ENCODE measurements around the gene PTPN4. TPM values are rescaled to one million over a fixed set of nuclear protein-coding genes. Genes with fewer than 3 reads are reported as not detected.
A peak's percentile ranks its signal among the peaks of the same experiment; 100 is the strongest.

Gene PTPN4
- total RNA-seq, 1 experiment from 2014 or later: 60.7 TPM

DNA sequence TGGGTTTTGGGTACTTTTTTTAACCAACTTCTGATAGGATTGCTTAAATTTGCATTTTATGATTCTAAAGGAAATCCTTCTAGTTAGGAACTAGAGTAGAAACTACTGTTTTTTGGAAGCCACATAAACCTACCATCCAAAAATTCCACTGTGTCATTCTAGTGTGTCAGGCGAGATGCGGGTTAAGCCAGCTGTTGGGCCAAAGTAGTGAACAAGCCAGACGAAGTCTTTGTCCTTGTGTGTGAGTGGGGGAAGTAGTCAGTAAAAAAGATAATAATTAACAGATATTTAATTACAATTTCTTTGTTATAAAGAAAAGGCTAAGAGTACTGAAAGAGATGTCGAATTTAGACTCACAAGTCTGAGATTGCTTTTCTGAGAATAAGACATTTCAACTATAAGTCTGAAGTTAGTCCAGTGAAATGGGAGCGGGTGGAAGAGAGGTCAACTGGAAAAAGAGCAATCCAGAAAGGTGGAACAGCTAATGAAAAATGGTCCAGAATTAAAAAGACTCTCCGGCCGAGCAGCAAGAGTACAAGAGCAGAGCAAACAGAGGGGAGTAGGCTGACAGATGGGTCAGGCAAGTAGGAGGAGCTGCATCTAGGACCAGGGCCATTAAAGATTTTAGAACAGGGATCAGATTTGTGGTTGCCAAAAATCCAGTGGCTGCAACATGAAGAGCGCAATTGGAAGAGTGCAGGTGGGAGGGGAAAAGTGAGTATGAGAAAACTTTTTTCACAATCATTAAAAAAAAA is 254.7 kb downstream of the PTPN4 start:
- H3K4me1 ChIP-seq (replicated peaks; ENCODE audit: insufficient read depth): peaks cover 24% of the 10 kb centered on the region
- intact Hi-C loops (cut with micrococcal nuclease; ENCODE audit: unreplicated experiment): loop anchor here (5.0 to 10.0 kb wide), 3 partner anchors 163 to 312 kb away; no protein-coding TSS in a partner anchor
- DNase-seq: no peak
- POLR2A ChIA-PET (ENCODE audit: unreplicated experiment): no interaction called here
- no peaks in the 10 kb centered on the region; the same call in 1 of the 2 replicates for H4K20me1 ChIP-seq (ENCODE audit: insufficient read depth)
- no peaks in the 10 kb centered on the region for H3K9me2 ChIP-seq (ENCODE audit: insufficient read depth)
- H3K9me3 ChIP-seq (ENCODE audit: insufficient read depth, low read depth): no peaks in the 10 kb centered on the region
- H3K4me3 ChIP-seq: peak overlapping the region; percentile 82
- no peaks in the 10 kb centered on the region for H3K27me3 ChIP-seq (ENCODE audit: insufficient read depth, low read depth)
- no peak overlapping the region for H2AFZ ChIP-seq
- H3K27ac ChIP-seq: peak overlapping the region; percentile 88; the same call in 1 of the 2 replicates
- CTCF ChIA-PET: no interaction called here
- H3K4me2 ChIP-seq: peak overlapping the region; percentile 91
- H3K79me2 ChIP-seq (ENCODE audit: low read depth): peaks cover 14% of the 10 kb centered on the region
- BruUV-seq (replicated peaks): no TSS peak
- H3F3A ChIP-seq (ENCODE audit: insufficient read depth, low read depth): 0 out of 2 replicates have a peak, but pooled peaks cover 17% of the 10 kb centered on the region
- TF ChIP-seq CTCF (conservative IDR thresholded peaks at IDR 0.05) (no peak), EZH2 (IDR thresholded peaks at IDR 0.05; ENCODE audit: low read depth) (no peak)
- H3K36me3 ChIP-seq (ENCODE audit: low read depth): no peaks in the 10 kb centered on the region

GRCh38 chr2:120016800-120017199 is 257.1 kb downstream of the PTPN4 start:
- Histone ChIP-seq H3K27ac (no peak overlapping the region), H2AFZ (no peak overlapping the region), H4K20me1 (ENCODE audit: insufficient read depth) (no peaks in the 10 kb centered on the region; the same call in 1 of the 2 replicates), H3K36me3 (ENCODE audit: low read depth) (no peaks in the 10 kb centered on the region), H3K9me2 (ENCODE audit: insufficient read depth) (no peaks in the 10 kb centered on the region), H3F3A (ENCODE audit: insufficient read depth, low read depth) (0 out of 2 replicates have a peak, but pooled peaks cover 17% of the 10 kb centered on the region), H3K27me3 (ENCODE audit: insufficient read depth, low read depth) (no peaks in the 10 kb centered on the region), H3K4me3 (no peak overlapping the region), H3K4me2 (no peak overlapping the region), H3K4me1 (replicated peaks; ENCODE audit: insufficient read depth) (peaks cover 19% of the 10 kb centered on the region), H3K9me3 (ENCODE audit: insufficient read depth, low read depth) (no peaks in the 10 kb centered on the region), H3K79me2 (ENCODE audit: low read depth) (peaks cover 14% of the 10 kb centered on the region)
- no peak for DNase-seq
- TF ChIP-seq EZH2 (IDR thresholded peaks at IDR 0.05; ENCODE audit: low read depth): no peak
- TF ChIP-seq CTCF (conservative IDR thresholded peaks at IDR 0.05): no peak
- POLR2A ChIA-PET (ENCODE audit: unreplicated experiment): no interaction called here
- CTCF ChIA-PET: no interaction called here
- no TSS peak for BruUV-seq (replicated peaks)
- intact Hi-C loops (cut with micrococcal nuclease; ENCODE audit: unreplicated experiment): loop anchor here (10.0 kb wide), 1 partner anchor 298 kb away; no protein-coding TSS in a partner anchor

- ChIA-PET CTCF (no interaction called here), POLR2A (ENCODE audit: unreplicated experiment) (no interaction called here)
- no TSS peak for BruUV-seq (replicated peaks)
- Histone ChIP-seq H3K36me3 (ENCODE audit: low read depth) (no peaks in the 10 kb centered on the region), H3K27ac (no peak overlapping the region), H3K79me2 (ENCODE audit: low read depth) (peaks cover 14% of the 10 kb centered on the region), H3K9me2 (ENCODE audit: insufficient read depth) (no peaks in the 10 kb centered on the region), H3K27me3 (ENCODE audit: insufficient read depth, low read depth) (no peaks in the 10 kb centered on the region), H3F3A (ENCODE audit: insufficient read depth, low read depth) (0 out of 2 replicates have a peak, but pooled peaks cover 14% of the 10 kb centered on the region), H3K4me2 (no peak overlapping the region), H3K4me1 (replicated peaks; ENCODE audit: insufficient read depth) (peaks cover 19% of the 10 kb centered on the region), H2AFZ (no peak overlapping the region), H4K20me1 (ENCODE audit: insufficient read depth) (no peaks in the 10 kb centered on the region; the same call in 1 of the 2 replicates), H3K9me3 (ENCODE audit: insufficient read depth, low read depth) (no peaks in the 10 kb centered on the region), H3K4me3 (no peak overlapping the region)
- DNase-seq: no peak
- intact Hi-C loops (cut with micrococcal nuclease; ENCODE audit: unreplicated experiment): loop anchor here (10.0 kb wide), 1 partner anchor 298 kb away; no protein-coding TSS in a partner anchor
- TF ChIP-seq EZH2 (IDR thresholded peaks at IDR 0.05; ENCODE audit: low read depth) (no peak), CTCF (conservative IDR thresholded peaks at IDR 0.05) (no peak)
Observed at GRCh38 chr2:120017201-120017600, 257.5 kb downstream of the PTPN4 start.

Measured in PC-9 (cell line).